Mesendoderm (in vitro differentiated cells): ENCODE results near the gene DES.

Experiments used
- DNase-seq: peaks from one replicate; pipeline ENCODE4 v3.0.0; 2013
- H2AK5ac ChIP-seq: 2 replicates; pipeline ENCODE4 v1.6.1; 2013; ENCODE audit warnings: low read length, inconsistent platforms
- H2BK120ac ChIP-seq: 2 replicates; pipeline ENCODE4 v1.6.1; 2013; ENCODE audit warnings: low read depth, mild to moderate bottlenecking, low read length, moderate library complexity, mixed read lengths
- H2BK15ac ChIP-seq: replicated peaks from 2 replicates; pipeline ENCODE4 v1.6.1; 2013; ENCODE audit warnings: low read depth, mild to moderate bottlenecking, moderate library complexity
- H2BK5ac ChIP-seq: 2 replicates; pipeline ENCODE4 v1.6.1; 2013; ENCODE audit warnings: low read length, inconsistent platforms
- H3K18ac ChIP-seq: 2 replicates; pipeline ENCODE4 v1.6.1; 2013; ENCODE audit warnings: mild to moderate bottlenecking, low read length, mixed read lengths
- H3K23ac ChIP-seq: one replicate; pipeline ENCODE4 v1.6.1; 2013; ENCODE audit warnings: low read length
- H3K27ac ChIP-seq: 2 replicates; pipeline ENCODE4 v1.5.1; 2013; ENCODE audit warnings: low read depth, mild to moderate bottlenecking, inconsistent platforms, low read length, moderate library complexity
- H3K27me3 ChIP-seq: 2 replicates; pipeline ENCODE4 v1.6.1; 2013; ENCODE audit warnings: low read length, control low read depth, mild to moderate bottlenecking, inconsistent platforms; ENCODE audit not compliant: insufficient read depth, poor library complexity
- H3K36me3 ChIP-seq: 2 replicates; pipeline ENCODE4 v1.6.1; 2013; ENCODE audit warnings: low read length, inconsistent platforms; ENCODE audit not compliant: control insufficient read depth, insufficient read depth
- H3K4ac ChIP-seq: one replicate; pipeline ENCODE4 v1.6.1; 2013; ENCODE audit warnings: low read depth, mild to moderate bottlenecking, low read length, moderate library complexity
- H3K4me1 ChIP-seq: 2 replicates; pipeline ENCODE4 v1.6.1; 2013; ENCODE audit warnings: low read depth, low read length, inconsistent platforms; ENCODE audit not compliant: control insufficient read depth
- H3K4me2 ChIP-seq: 2 replicates; pipeline ENCODE4 v1.6.1; 2013; ENCODE audit warnings: low read length
- H3K4me3 ChIP-seq: 2 replicates; pipeline ENCODE4 v1.5.1; 2013; ENCODE audit warnings: mild to moderate bottlenecking, low read length
- H3K56ac ChIP-seq: one replicate; pipeline ENCODE4 v1.6.1; 2013; ENCODE audit warnings: low read length
- H3K79me1 ChIP-seq: 2 replicates; pipeline ENCODE4 v1.6.1; 2013; ENCODE audit warnings: low read length, inconsistent platforms
- H3K79me2 ChIP-seq: 2 replicates; pipeline ENCODE4 v1.6.1; 2013; ENCODE audit warnings: mild to moderate bottlenecking, low read length; ENCODE audit not compliant: control insufficient read depth, insufficient read depth
- H3K9ac ChIP-seq: 2 replicates; pipeline ENCODE4 v1.6.1; 2013; ENCODE audit warnings: low read length, inconsistent platforms
- H4K5ac ChIP-seq: one replicate; pipeline ENCODE4 v1.6.1; 2013; ENCODE audit warnings: low read length
- H4K8ac ChIP-seq: one replicate; pipeline ENCODE4 v1.6.1; 2013; ENCODE audit warnings: low read depth, mild to moderate bottlenecking, control low read depth, low read length, moderate library complexity
- WGBS: extraction: QIAGEN DNeasy Blood & Tissue Kit; methylation state at CpG from one replicate; pipeline ENCODE4 v1.1.7; 2013; ENCODE audit warnings: low lambda C conversion rate, missing lambda C conversion rate; ENCODE audit not compliant: insufficient coverage; ENCODE audit errors: extremely low coverage; 5-methylcytosine and 5-hydroxymethylcytosine counted together

Gene DES

GRCh38 chr2:219474285-219475060 lies 56.3 kb downstream of the DES start:
- Histone ChIP-seq H3K4me3 (no peak overlapping the region), H3K4me1 (no peaks in the 10 kb centered on the region), H2BK15ac (no peak overlapping the region), H3K18ac (no peak overlapping the region), H3K36me3 (no peaks in the 10 kb centered on the region), H3K27me3 (no peaks in the 10 kb centered on the region), H3K23ac (no peak overlapping the region), H4K5ac (no peak overlapping the region), H2BK5ac (no peak overlapping the region), H3K56ac (no peak overlapping the region), H3K9ac (no peak overlapping the region), H4K8ac (no peak overlapping the region), H3K27ac (no peak overlapping the region), H2AK5ac (no peak overlapping the region), H3K79me2 (no peaks in the 10 kb centered on the region), H3K4ac (no peak overlapping the region), H2BK120ac (no peak overlapping the region), H3K4me2 (no peak overlapping the region), H3K79me1 (no peaks in the 10 kb centered on the region)
- no peak for DNase-seq
- WGBS: no CpG with 5 or more reads among the region's 11 CpGs

DNA sequence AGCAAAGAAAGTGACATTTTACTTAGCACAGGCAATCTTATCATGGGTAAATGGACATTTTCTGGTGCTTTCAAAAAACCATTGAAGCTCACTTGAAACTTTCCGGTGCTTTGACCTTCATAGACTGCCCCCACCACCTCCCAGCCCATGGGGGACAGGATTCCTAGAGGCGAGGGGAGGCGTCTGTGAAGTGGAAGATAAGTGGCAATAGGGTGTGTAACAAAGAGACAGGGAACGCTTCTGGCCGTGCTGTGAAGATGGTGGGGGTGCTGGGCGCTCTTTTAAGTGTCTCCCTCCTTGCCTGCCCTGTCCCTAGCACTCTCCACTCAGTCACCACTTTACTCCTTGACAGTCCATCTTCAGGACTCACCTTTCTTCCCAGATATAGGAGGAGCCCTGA lies 57.1 kb downstream of the DES start:
- Histone ChIP-seq H3K56ac (no peak overlapping the region), H3K36me3 (no peaks in the 10 kb centered on the region), H3K4me1 (no peaks in the 10 kb centered on the region), H3K27ac (no peak overlapping the region), H2BK120ac (no peak overlapping the region), H4K8ac (no peak overlapping the region), H2AK5ac (no peak overlapping the region), H2BK15ac (no peak overlapping the region), H3K18ac (no peak overlapping the region), H3K4me2 (no peak overlapping the region), H3K23ac (no peak overlapping the region), H3K4ac (no peak overlapping the region), H3K4me3 (no peak overlapping the region), H3K27me3 (no peaks in the 10 kb centered on the region), H3K9ac (no peak overlapping the region), H3K79me2 (no peaks in the 10 kb centered on the region), H3K79me1 (no peaks in the 10 kb centered on the region), H4K5ac (no peak overlapping the region), H2BK5ac (no peak overlapping the region)
- WGBS: no CpG with 5 or more reads among the region's 6 CpGs
- DNase-seq: no peak

DNA sequence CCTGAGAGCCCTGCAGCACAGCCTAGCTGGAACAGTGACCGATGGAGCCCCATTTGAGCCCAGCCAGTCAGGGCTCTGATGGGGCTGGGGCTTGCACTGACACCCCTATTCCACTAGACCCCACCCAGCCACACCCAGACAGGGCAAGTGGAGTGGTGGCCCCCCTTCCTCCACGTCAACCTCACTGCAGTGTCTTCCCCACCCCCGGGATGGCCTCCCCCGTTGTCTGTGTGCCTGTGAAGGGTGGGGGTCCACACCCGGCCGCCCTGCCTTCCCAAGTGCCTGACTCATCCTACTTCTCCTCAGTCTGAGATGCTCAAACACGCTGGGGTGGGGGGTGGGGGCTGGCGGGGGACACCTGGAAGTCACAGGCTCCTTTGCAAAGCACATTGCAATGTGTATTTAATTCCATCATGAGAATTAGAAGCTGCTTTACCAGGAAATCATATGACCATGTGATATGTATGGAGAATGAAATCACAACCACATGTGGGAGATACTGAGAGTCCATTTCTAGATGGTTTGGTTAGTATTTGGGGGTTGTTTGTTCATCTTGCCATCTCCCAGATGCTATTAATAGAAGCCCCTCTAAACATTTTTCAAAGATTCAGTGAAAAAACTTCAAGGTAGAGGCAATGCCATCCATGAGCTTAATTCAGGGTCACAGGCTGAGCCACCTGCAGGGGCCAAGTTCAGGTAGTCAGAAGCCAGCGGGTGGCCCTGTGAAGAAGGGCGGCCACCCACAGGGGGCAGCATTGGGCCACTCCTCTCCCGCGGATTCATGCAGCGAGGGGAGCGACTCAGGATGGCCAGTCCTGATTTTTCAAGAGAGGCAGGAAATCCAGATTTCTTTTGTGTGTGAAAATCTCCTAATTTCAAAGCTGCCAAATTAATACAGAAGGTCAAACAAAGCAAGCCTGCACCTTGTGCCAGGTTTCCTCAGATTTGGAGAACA lies 57.8 kb downstream of the DES start:
- Histone ChIP-seq H2BK120ac (no peak overlapping the region), H3K56ac (peak overlapping the region; percentile 87), H3K27ac (no peak overlapping the region), H3K23ac (no peak overlapping the region), H3K4me2 (peak overlapping the region; percentile 9), H3K27me3 (no peaks in the 10 kb centered on the region), H3K18ac (no peak overlapping the region), H4K5ac (no peak overlapping the region), H3K79me1 (no peaks in the 10 kb centered on the region), H2BK15ac (no peak overlapping the region), H3K4me1 (no peaks in the 10 kb centered on the region), H3K9ac (no peak overlapping the region), H2AK5ac (no peak overlapping the region), H3K79me2 (no peaks in the 10 kb centered on the region), H3K36me3 (no peaks in the 10 kb centered on the region), H3K4ac (no peak overlapping the region), H4K8ac (no peak overlapping the region), H3K4me3 (no peak overlapping the region), H2BK5ac (no peak overlapping the region)
- DNase-seq: peak; percentile 82
- no CpG with 5 or more reads among the region's 14 CpGs for WGBS
